DND-41 (cell line): ENCODE results near the gene FNBP1L.

Experiments used
- CTCF ChIP-seq: IDR thresholded peaks from 2 replicates; pipeline ENCODE4 v1.5.1; 2012; ENCODE audit warnings: borderline replicate concordance, low read length, moderate library complexity, mild to moderate bottlenecking; ENCODE audit not compliant: poor library complexity, severe bottlenecking; ENCODE audit errors: extremely low read depth
- EZH2 ChIP-seq: IDR thresholded peaks from 3 replicates; pipeline ENCODE4 v1.6.1; 2012; ENCODE audit warnings: borderline replicate concordance, low read depth, mild to moderate bottlenecking, moderate library complexity, low read length, inconsistent platforms; ENCODE audit not compliant: severe bottlenecking

GRCh38 chr1:93459126-93459525, 11.2 kb downstream of the FNBP1L start:
- TF ChIP-seq EZH2 (no peak), CTCF (no peak)
